Measurements from ENCODE around the gene RNF19B. TPM values are rescaled to one million over a fixed set of nuclear protein-coding genes. Genes with fewer than 3 reads are reported as not detected.

RNF19B gene
- total RNA-seq, 1 experiment from 2014 or later: 41.3 TPM

DNA sequence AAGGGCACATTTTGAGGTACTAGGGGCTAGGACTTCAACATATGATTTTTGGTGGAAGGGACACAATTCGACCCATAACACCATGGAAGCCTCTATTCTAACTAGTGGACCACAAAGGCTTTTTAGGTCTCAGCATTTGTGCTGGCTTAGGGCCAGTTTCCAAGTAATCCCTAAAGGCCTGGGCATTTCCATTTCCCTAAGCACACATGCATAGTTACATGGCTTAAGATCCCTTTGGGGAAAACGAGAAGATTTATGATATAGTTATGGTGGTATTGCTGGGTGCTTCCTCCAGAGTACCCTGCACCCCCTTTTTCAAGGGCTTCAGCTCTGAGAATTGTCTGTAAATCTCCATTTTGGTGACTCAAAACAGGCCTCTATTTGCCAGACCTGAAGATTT is 35.2 kb downstream of the RNF19B start:
- POLR2A ChIA-PET: interaction anchor here (0.9 to 1.5 kb wide), 2 partner anchors 60 to 78 kb away, joined by 3 to 5 read pairs; no protein-coding TSS in a partner anchor
- H3K27ac Mint-ChIP-seq (ENCODE audit: low read depth, unreplicated experiment): no peak overlapping the region
- DNase-seq (ENCODE audit: unreplicated experiment): no peak
- no peak overlapping the region for H3K4me3 Mint-ChIP-seq (ENCODE audit: unreplicated experiment)
- H3K27me3 Mint-ChIP-seq (ENCODE audit: insufficient read depth, unreplicated experiment): no peaks in the 10 kb centered on the region
- peaks cover under 1% of the 10 kb centered on the region for H3K36me3 Mint-ChIP-seq (ENCODE audit: insufficient read depth, unreplicated experiment)
- intact Hi-C loops (cut with micrococcal nuclease): no loop called here
- TF ChIP-seq, protein P1, sequence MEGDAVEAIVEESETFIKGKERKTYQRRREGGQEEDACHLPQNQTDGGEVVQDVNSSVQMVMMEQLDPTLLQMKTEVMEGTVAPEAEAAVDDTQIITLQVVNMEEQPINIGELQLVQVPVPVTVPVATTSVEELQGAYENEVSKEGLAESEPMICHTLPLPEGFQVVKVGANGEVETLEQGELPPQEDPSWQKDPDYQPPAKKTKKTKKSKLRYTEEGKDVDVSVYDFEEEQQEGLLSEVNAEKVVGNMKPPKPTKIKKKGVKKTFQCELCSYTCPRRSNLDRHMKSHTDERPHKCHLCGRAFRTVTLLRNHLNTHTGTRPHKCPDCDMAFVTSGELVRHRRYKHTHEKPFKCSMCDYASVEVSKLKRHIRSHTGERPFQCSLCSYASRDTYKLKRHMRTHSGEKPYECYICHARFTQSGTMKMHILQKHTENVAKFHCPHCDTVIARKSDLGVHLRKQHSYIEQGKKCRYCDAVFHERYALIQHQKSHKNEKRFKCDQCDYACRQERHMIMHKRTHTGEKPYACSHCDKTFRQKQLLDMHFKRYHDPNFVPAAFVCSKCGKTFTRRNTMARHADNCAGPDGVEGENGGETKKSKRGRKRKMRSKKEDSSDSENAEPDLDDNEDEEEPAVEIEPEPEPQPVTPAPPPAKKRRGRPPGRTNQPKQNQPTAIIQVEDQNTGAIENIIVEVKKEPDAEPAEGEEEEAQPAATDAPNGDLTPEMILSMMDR (IDR thresholded peaks at IDR 0.05; ENCODE audit: unreplicated experiment): no peak
- no peaks in the 10 kb centered on the region for H3K9me3 Mint-ChIP-seq (ENCODE audit: unreplicated experiment)
- no TSS peak for BruUV-seq (replicated peaks)
- CTCF ChIA-PET: interaction anchor here (0.6 to 1.5 kb wide), 4 partner anchors 24 to 163 kb away, joined by 3 to 6 read pairs (median 4); no protein-coding TSS in a partner anchor
- H3K4me1 Mint-ChIP-seq (ENCODE audit: insufficient read depth, unreplicated experiment): peaks cover 10% of the 10 kb centered on the region

DNA sequence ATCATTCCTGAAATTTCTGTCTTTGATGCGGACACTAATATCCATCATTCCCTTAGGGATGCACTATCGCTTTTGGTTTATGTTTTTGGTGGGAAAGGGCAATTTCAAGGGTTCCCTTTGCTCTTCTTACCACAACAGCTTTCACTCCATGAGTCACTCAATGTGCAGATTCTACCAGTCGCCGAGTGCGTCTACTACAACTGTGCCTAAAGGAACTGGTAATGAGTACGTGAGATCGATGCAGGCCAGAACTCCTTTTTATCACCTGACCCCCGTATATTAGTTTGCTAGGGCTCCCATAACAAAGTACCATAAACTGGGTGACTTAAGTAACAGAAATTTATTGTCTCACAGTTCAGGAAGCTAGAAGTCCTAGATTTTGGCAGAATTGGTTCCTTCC is 35.9 kb downstream of the RNF19B start:
- Mint-ChIP-seq H3K4me1 (ENCODE audit: insufficient read depth, unreplicated experiment) (peaks cover 4% of the 10 kb centered on the region), H3K27ac (ENCODE audit: low read depth, unreplicated experiment) (no peak overlapping the region), H3K36me3 (ENCODE audit: insufficient read depth, unreplicated experiment) (peaks cover 4% of the 10 kb centered on the region), H3K4me3 (ENCODE audit: unreplicated experiment) (no peak overlapping the region), H3K9me3 (ENCODE audit: unreplicated experiment) (no peaks in the 10 kb centered on the region), H3K27me3 (ENCODE audit: insufficient read depth, unreplicated experiment) (no peaks in the 10 kb centered on the region)
- no peak for DNase-seq (ENCODE audit: unreplicated experiment)
- BruUV-seq (replicated peaks): no TSS peak
- CTCF ChIA-PET: interaction anchor here (0.6 to 1.7 kb wide), 8 partner anchors 14 to 409 kb away, joined by 3 to 7 read pairs (median 3); no protein-coding TSS in a partner anchor
- POLR2A ChIA-PET: interaction anchor here (0.6 to 1.5 kb wide), 2 partner anchors 79 to 92 kb away, joined by 3 to 5 read pairs; no protein-coding TSS in a partner anchor
- intact Hi-C loops (cut with micrococcal nuclease): no loop called here
- TF ChIP-seq, protein P1 (IDR thresholded peaks at IDR 0.05; ENCODE audit: unreplicated experiment): no peak

DNA sequence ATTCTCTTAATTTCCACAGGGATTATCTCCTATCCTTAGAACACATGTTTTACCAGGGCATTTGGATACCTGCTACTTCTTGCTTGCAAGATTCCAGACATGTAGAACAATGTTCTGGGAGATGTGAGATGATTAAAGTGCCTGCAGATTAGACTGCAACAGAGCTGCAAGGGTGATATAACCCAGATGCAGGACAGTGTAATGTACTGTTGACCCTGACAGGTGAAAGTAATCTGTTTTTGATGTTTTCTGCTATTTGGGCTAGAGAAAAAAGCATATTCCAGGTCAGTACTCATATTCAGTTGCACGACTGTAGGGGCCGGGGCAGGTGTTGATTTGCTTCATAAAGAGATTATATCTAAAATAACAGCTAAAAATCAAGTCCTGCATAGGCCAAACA is 36.3 kb downstream of the RNF19B start:
- CTCF ChIA-PET: interaction anchor here (0.6 to 1.7 kb wide), 7 partner anchors 13 to 408 kb away, joined by 3 to 7 read pairs (median 3); no protein-coding TSS in a partner anchor
- Mint-ChIP-seq H3K27ac (ENCODE audit: low read depth, unreplicated experiment) (no peak overlapping the region), H3K4me1 (ENCODE audit: insufficient read depth, unreplicated experiment) (no peaks in the 10 kb centered on the region), H3K9me3 (ENCODE audit: unreplicated experiment) (no peaks in the 10 kb centered on the region), H3K27me3 (ENCODE audit: insufficient read depth, unreplicated experiment) (no peaks in the 10 kb centered on the region), H3K36me3 (ENCODE audit: insufficient read depth, unreplicated experiment) (peaks cover 4% of the 10 kb centered on the region), H3K4me3 (ENCODE audit: unreplicated experiment) (no peak overlapping the region)
- intact Hi-C loops (cut with micrococcal nuclease): no loop called here
- BruUV-seq (replicated peaks): no TSS peak
- POLR2A ChIA-PET: interaction anchor here (0.6 kb wide), 1 partner anchor 92 kb away, joined by 3 read pairs; no protein-coding TSS in a partner anchor
- no peak for DNase-seq (ENCODE audit: unreplicated experiment)
- TF ChIP-seq, protein P1 (IDR thresholded peaks at IDR 0.05; ENCODE audit: unreplicated experiment): no peak

DNA sequence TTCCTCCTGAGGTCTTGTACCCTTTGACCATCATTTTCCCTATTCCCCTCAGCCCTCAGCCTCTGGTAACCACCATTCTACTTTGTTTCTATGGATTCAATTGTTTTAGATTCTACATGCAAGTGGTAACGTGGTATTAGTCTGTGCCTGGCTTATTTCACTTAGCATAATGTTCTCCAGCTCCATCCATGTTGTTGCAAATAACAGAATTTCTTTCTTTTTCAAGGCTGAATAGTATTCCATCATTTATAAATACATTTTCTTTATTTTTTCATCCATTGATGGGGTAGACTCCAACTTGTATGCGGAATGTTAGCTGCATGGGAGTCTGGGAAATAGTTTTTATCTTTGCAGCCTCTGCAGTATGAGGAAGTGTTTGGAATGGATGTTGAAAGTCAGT is 37.2 kb downstream of the RNF19B start:
- no peaks in the 10 kb centered on the region for H3K9me3 Mint-ChIP-seq (ENCODE audit: unreplicated experiment)
- TF ChIP-seq, protein P1 (IDR thresholded peaks at IDR 0.05; ENCODE audit: unreplicated experiment): no peak
- H3K27me3 Mint-ChIP-seq (ENCODE audit: insufficient read depth, unreplicated experiment): no peaks in the 10 kb centered on the region
- DNase-seq (ENCODE audit: unreplicated experiment): no peak
- H3K4me1 Mint-ChIP-seq (ENCODE audit: insufficient read depth, unreplicated experiment): no peaks in the 10 kb centered on the region
- no TSS peak for BruUV-seq (replicated peaks)
- CTCF ChIA-PET: interaction anchor here (0.6 to 1.9 kb wide), 4 partner anchors 21 to 156 kb away, joined by 3 to 7 read pairs (median 4); no protein-coding TSS in a partner anchor
- POLR2A ChIA-PET: no interaction called here
- no peak overlapping the region for H3K27ac Mint-ChIP-seq (ENCODE audit: low read depth, unreplicated experiment)
- peaks cover 4% of the 10 kb centered on the region for H3K36me3 Mint-ChIP-seq (ENCODE audit: insufficient read depth, unreplicated experiment)
- no peak overlapping the region for H3K4me3 Mint-ChIP-seq (ENCODE audit: unreplicated experiment)
- intact Hi-C loops (cut with micrococcal nuclease): no loop called here

Measured in MCF 10A (cell line).